Right lobe of liver (tissue), 4 donors: Measurements from ENCODE around the gene RAPGEFL1.
A peak's percentile ranks its signal among the peaks of the same experiment; 100 is the strongest.

Source experiments
- POLR2A ChIP-seq: fragments of 450-650 bp; IDR thresholded peaks from one replicate; pipeline ENCODE4 v1.6.1; 2017; ENCODE audit warnings: antibody characterized with exemption, mild to moderate bottlenecking
- TF ChIP-seq, protein P1 (sequence below), 4 donors: fragments of 200-600 bp in 3 of 4; fragments of 450-650 bp in 1 of 4; IDR thresholded peaks; one replicate each; pipeline versions ENCODE4 v1.5.1 to v1.8.0; 2016 to 2022; ENCODE audit warnings: antibody characterized with exemption in 4 of 4, mild to moderate bottlenecking in 2 of 4
- donor health status: DM: no; HTN: no; CAD: no.
- donor health status: DM: no; HTN: no; CAD: no.
- donor health status: DM: no; HTN: yes; CAD: no.

DNA sequence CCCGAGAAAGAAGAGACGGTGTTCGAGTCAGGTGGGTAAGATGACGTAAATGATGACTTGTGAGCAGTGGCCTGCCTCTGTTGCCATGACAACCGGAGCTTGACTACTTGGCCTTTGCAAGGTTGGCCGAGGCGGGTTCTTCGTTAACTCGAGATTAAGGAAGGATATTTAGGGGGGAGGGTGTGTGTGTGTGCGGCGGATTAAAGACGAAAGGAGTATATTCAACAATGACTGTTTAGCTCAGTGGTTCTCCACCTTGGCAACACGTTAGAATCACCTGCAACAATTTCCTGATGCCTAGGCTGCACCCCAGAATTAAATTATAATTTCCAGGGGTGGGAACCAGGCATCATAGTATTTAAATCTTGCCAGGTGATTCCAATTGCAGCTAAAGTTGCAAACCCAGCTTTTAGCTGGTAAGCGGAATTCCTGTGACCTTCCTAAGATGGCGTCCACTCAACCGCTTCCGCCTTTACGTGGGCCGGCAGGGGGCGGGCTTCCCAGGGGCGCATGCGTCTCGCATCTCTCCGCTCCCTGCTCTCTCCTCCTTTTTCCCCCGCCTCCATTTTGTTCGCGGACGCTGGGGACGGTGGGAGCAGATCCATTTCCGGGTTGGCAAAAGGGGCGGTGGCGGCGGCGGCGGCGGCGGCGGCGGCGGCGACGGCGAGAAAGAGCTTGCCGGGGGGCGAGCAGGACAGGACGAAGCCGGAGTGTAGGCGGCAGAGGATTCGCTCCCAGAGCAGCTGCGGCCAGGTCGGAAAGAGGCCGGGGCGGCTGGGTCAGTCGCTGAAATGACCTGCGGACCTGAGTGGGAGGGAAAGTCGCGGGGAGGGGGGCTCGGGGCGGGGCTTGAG lies 41.7 kb downstream of the RAPGEFL1 start, which contains the start of gene WIPF2:
- peak; percentile 42 for TF ChIP-seq POLR2A
- TF ChIP-seq, protein P1, sequence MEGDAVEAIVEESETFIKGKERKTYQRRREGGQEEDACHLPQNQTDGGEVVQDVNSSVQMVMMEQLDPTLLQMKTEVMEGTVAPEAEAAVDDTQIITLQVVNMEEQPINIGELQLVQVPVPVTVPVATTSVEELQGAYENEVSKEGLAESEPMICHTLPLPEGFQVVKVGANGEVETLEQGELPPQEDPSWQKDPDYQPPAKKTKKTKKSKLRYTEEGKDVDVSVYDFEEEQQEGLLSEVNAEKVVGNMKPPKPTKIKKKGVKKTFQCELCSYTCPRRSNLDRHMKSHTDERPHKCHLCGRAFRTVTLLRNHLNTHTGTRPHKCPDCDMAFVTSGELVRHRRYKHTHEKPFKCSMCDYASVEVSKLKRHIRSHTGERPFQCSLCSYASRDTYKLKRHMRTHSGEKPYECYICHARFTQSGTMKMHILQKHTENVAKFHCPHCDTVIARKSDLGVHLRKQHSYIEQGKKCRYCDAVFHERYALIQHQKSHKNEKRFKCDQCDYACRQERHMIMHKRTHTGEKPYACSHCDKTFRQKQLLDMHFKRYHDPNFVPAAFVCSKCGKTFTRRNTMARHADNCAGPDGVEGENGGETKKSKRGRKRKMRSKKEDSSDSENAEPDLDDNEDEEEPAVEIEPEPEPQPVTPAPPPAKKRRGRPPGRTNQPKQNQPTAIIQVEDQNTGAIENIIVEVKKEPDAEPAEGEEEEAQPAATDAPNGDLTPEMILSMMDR (IDR thresholded peaks at IDR 0.05) = peak; percentile 73 to 85 (median 79)
